Measurements from ENCODE around the gene UBQLN3.

The UBQLN3 gene

DNA sequence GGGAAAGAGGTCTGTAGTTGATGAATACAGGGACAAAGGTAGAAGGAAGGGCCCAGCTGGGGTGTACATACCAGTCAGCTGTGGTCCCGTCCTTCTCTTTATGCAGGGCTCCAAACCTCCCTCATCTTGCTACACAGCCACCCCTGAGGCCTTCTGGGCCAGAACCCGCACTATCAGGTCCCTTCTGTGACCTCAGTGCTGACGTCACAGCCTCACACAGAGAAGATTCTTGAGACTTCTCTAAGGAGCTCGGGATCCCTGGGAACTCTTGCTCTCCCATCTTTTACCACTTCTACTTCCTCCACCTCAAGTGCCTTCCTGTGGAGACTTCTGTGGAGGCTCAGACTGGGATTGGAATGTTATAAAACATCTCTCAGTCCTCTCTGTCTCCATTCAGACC is at the start of gene UBQLN3:
TSS of gene UBQLN3 (minus strand) at position 155 of the 400 bp plus-strand sequence. CDS start 399 bp downstream, outside the sequence.
- no peak for DNase-seq (ENCODE audit: low read depth in 2 of 2)

DNA sequence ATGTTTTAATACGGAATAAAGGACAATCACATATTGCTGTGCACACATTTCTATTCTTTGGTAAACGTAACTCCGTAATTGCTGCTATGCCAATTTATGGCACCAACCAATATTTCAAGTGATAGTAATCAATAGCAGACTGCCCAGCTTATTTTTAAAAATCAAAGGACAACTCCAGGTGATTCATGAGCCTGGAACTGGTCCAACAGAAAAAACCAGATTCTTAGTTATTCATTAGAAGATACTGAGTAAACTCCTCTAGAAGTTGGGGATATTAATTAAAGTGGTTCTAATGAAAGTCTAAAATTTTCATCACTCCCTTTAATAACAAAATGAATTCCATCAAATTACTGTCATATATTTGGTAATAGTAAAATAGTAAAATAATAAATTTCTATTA is 48.0 kb upstream of the UBQLN3 start:
- DNase-seq (ENCODE audit: low read depth in 2 of 2), result no peak

GRCh38 chr11:5556596-5557188 is 46.9 kb upstream of the UBQLN3 start:
- no peak for DNase-seq (ENCODE audit: low read depth in 2 of 2)

DNA sequence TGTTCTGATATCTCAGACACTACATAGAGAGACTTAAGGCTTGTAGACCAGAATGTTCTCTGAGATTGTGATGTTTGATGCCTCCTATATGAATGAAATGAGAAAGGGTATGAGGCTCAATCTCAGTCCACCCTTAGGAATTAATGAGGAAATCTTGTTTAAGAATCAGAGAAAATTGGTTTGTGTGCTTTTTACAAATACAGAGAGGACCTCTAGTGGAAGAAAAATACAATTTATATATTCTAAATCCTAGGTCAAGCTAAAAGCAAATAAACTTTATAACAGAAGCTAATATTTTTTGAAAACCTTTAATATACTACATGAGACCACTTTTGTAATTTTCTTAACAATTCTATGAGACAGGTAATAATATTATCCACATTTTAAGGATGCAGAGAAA is 43.6 kb upstream of the UBQLN3 start:
- DNase-seq (ENCODE audit: low read depth in 2 of 2), result no peak

DNA sequence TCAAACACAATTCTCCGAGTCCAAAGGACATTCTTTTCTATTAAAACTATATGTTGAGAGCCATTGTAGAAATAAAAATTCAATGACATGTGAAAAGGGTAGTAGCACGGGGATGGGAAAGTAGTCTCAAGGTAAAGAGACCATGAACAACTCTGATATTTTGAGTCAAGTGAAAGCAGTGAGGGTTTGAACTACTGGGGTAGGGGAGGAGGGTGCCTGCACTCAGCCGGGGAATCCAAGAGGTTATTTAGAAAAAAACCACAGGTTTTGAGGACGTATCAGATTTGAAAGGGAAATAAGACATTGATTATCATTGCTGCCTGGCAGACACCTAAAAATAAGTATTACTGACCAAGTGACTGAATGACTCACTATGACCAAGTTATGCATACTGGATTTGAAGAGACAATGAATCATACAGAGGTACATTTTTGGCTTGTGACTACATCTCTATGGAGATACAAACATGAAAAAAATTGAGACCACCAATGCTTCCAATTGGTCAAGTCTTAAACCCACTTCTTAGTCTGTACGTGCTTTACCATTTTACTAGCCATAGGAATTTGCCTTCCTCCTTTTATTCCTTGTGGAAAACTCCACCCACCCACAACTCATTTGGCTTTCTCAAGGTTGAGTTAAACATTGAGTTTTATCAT is 40.8 kb upstream of the UBQLN3 start:
- no peak for DNase-seq (ENCODE audit: low read depth in 2 of 2)

DNA sequence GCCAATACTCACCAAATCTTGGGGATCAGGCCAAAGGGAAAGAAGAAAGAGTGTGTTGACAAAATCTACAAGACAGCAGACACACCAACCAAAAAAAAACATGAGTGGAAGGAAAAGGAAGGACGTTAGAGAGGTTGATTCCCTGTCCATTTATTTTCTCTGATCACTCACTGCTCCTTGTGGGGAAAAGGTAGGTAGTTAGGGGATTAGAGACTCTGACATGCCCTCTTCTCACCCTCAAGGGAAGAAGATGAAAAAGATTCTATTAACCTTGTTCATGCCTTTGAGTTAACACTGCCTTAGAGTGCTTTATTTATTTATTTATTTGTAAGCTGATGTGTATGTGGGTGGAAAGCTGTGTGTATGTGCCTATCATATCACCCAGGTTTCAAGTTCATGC is 38.7 kb upstream of the UBQLN3 start, which contains the start of gene OR52H1:
TSS of gene OR52H1 (minus strand) at position 101 of the 400 bp plus-strand sequence. CDS start 3,035 bp downstream, outside the sequence.
- DNase-seq (ENCODE audit: low read depth in 2 of 2), result no peak

GRCh38 chr11:5547982-5548381 is 38.2 kb upstream of the UBQLN3 start:
- no peak for DNase-seq (ENCODE audit: low read depth in 2 of 2)

GRCh38 chr11:5546457-5546856 is 36.7 kb upstream of the UBQLN3 start:
- DNase-seq (ENCODE audit: low read depth in 2 of 2), result no peak

- DNase-seq (ENCODE audit: low read depth in 2 of 2), result no peak
Observed at GRCh38 chr11:5541427-5541826, 31.7 kb upstream of the UBQLN3 start.

DNA sequence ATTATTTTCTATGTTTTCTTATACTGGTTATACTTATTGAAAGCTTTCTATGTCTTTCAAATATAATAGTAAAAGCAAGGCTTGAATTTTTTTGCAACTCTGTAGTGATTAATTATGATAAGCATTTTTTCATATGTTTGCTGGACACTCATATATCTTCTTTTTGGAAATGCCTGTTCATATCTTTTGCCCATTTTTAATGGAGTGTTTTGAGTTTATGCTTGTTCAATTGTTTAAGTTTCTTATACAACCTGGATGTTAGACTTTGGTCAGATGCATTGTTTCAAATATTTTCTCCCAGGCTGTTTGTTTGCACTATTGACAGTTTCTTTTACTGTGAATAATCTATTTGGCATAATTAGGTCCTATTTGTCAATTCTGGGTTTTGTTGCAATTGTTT is 26.7 kb upstream of the UBQLN3 start:
- DNase-seq (ENCODE audit: low read depth in 2 of 2), result no peak

DNA sequence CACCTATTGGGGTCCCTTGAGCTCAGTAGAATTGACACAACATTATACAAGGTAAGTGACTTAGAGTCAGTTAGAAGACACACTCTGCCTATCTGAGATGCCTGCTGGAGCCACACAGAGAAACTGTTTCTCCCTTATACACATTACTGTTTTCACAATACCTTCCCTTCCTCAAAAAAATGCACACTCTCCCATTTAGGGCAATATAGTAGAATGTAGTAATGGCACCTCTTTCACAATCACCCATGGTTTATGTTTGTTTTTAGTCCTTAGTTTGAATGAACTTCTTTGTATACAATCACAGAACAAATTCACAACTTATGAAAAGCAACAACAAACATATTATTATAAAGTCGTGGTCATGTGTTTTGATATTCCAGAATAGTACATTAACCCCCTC is 24.3 kb upstream of the UBQLN3 start:
- DNase-seq (ENCODE audit: low read depth in 2 of 2), result no peak

- no peak for DNase-seq (ENCODE audit: low read depth in 2 of 2)
Observed at GRCh38 chr11:5531053-5531831, 21.5 kb upstream of the UBQLN3 start.

DNA sequence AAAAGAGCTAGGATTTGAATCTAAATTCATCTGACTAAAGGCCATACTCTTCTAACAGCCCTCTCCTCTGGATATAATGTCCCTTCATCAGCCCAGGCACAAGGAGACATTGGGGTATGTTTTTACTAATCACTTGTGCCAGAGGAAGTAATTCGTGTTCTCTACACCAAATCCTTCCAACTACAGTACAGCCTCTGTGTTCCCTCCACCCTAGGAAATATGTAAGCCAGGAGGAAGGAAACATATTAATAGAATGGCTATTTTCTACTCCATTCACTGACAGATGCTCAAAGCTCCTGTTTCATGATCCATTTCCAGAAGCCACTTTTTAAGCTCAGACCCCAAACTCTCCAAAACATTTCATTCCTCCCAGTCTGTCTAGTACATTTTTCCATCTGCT is 18.7 kb upstream of the UBQLN3 start:
- DNase-seq (ENCODE audit: low read depth in 2 of 2), result no peak

DNA sequence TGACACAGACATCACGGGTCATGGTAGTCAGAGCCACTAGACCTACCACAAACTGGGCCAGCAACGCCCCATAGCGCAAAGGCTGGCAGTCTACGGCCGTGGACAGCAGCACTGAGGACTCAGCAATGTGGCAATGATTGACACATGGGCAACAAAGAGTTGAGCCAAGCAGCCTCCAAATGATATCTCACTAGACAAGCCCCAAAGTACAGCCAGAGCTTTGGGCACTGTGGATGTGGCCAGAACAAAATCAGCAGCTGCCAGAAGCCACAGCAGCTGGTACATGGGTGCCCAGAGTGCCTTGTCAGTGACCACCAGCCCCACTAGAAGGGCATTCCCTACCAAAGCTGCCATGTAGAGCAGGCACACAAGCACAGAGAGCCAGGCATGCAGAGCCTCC is 18.0 kb upstream of the UBQLN3 start:
- no peak for DNase-seq (ENCODE audit: low read depth in 2 of 2)

GRCh38 chr11:5524756-5525155 is 15.0 kb upstream of the UBQLN3 start:
- DNase-seq (ENCODE audit: low read depth in 2 of 2), result no peak

DNA sequence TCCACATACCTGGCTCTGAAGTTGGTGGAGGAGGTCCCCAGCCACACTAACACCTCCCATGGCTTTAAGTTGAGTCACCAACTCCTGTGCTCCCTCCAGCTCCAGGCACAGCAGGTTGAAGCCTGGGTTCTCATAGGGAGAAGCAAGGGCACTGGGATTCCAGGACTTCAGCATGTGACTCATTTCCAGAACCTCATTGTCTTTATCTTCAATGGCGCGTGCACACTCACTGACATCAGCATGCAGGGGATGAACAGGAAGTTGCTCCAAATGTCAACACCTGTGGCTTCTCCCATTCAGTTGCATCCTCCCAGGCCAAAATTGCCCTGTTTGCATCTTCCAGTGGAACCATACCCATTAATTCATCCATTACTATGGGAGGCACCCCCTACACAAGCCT is 12.6 kb upstream of the UBQLN3 start:
- DNase-seq (ENCODE audit: low read depth in 2 of 2), result no peak

DNA sequence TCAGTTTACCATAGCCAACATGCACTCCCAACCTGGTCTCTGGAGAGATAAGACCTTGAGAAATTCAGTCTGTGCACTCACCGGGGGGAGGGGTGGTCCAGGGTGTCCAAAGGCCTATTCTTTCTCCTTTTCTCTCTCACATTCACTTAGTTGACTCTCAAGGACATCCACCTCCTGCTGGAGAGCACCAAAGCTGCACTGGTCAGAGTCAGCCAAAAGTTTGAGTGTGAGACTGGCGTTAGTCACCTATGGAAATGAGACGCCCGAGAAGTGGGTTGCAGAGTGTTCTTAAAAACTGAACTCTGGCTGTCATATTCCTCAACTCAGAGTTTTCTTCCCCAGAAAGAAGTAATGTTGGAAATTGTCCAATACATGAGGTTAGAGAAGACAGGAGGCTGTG is 11.8 kb upstream of the UBQLN3 start:
- DNase-seq (ENCODE audit: low read depth in 2 of 2), result no peak

- DNase-seq (ENCODE audit: low read depth in 2 of 2), result no peak
Observed at GRCh38 chr11:5516599-5516998, 6.8 kb upstream of the UBQLN3 start, which contains the start of gene UBQLNL. Gene UBQLNL (minus strand): TSS chr11:5516699. CDS start chr11:5516441, 258 bp downstream.

- no peak for DNase-seq (ENCODE audit: low read depth in 2 of 2)
Observed at GRCh38 chr11:5514841-5515240, 5.1 kb upstream of the UBQLN3 start.

- no peak for DNase-seq (ENCODE audit: low read depth in 2 of 2)
Observed at GRCh38 chr11:5508605-5509004, 1.2 kb downstream of the UBQLN3 start.

- DNase-seq (ENCODE audit: low read depth in 2 of 2), result no peak
Observed at GRCh38 chr11:5507933-5508305, 1.8 kb downstream of the UBQLN3 start.

DNA sequence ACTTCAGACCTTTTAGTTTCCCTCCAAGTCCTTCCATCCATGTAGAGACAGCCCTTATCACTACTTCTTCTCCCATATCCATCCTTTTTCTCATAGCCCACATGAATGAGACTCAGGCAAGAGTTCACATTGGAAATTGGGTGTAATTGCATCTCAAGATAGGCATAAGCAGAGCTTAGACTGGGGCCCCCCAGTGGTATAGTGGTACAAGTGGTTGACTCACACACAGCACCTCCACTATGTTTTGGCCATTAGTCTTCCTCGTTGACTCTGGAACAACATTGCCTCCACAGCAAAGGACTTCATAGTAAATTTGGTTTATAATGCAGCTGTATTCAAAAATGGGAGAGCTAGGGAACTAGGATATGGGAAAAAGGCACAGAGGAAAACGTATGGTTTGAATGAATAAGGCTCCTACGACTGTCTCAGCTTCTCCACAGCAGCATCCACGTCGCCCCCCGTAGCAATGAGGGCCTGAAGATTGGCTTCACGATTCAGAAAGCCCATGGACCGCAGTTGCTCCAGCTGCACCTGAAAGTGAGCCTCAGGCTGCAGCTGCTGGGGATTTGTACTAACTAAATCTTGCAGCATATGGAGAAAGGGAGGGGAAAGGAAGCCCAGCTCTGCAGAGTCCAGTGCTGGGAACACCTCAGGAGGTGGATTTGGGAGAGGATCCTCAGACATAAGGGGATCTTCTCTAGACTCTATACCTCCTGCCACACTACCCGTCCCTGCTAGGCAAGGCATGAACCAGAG is 2.4 kb downstream of the UBQLN3 start:
- no peak for DNase-seq (ENCODE audit: low read depth in 2 of 2)

All from activated CD4-positive, alpha-beta T cell treated with anti-CD3 and anti-CD28 coated beads for 24 hours (primary cell).